NK-92 (cell line): ENCODE data around the gene RAB36.

ENCODE experiments used
- DNase-seq: peaks from one replicate; lab custom pipeline; 2025; ENCODE audit not compliant: unreplicated experiment; lab: John Stamatoyannopoulos, UW

The RAB36 gene

DNA sequence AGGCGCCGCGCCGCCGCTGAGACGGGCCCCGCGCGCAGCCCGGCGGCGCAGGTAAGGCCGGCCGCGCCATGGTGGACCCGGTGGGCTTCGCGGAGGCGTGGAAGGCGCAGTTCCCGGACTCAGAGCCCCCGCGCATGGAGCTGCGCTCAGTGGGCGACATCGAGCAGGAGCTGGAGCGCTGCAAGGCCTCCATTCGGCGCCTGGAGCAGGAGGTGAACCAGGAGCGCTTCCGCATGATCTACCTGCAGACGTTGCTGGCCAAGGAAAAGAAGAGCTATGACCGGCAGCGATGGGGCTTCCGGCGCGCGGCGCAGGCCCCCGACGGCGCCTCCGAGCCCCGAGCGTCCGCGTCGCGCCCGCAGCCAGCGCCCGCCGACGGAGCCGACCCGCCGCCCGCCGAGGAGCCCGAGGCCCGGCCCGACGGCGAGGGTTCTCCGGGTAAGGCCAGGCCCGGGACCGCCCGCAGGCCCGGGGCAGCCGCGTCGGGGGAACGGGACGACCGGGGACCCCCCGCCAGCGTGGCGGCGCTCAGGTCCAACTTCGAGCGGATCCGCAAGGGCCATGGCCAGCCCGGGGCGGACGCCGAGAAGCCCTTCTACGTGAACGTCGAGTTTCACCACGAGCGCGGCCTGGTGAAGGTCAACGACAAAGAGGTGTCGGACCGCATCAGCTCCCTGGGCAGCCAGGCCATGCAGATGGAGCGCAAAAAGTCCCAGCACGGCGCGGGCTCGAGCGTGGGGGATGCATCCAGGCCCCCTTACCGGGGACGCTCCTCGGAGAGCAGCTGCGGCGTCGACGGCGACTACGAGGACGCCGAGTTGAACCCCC lies 35.8 kb downstream of the RAB36 start:
- no peak for DNase-seq

DNA sequence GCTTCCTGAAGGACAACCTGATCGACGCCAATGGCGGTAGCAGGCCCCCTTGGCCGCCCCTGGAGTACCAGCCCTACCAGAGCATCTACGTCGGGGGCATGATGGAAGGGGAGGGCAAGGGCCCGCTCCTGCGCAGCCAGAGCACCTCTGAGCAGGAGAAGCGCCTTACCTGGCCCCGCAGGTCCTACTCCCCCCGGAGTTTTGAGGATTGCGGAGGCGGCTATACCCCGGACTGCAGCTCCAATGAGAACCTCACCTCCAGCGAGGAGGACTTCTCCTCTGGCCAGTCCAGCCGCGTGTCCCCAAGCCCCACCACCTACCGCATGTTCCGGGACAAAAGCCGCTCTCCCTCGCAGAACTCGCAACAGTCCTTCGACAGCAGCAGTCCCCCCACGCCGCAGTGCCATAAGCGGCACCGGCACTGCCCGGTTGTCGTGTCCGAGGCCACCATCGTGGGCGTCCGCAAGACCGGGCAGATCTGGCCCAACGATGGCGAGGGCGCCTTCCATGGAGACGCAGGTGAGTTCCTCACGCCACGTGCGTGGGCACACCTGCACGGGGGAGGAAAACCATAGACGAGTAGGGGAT lies 36.5 kb downstream of the RAB36 start:
- no peak for DNase-seq

DNA sequence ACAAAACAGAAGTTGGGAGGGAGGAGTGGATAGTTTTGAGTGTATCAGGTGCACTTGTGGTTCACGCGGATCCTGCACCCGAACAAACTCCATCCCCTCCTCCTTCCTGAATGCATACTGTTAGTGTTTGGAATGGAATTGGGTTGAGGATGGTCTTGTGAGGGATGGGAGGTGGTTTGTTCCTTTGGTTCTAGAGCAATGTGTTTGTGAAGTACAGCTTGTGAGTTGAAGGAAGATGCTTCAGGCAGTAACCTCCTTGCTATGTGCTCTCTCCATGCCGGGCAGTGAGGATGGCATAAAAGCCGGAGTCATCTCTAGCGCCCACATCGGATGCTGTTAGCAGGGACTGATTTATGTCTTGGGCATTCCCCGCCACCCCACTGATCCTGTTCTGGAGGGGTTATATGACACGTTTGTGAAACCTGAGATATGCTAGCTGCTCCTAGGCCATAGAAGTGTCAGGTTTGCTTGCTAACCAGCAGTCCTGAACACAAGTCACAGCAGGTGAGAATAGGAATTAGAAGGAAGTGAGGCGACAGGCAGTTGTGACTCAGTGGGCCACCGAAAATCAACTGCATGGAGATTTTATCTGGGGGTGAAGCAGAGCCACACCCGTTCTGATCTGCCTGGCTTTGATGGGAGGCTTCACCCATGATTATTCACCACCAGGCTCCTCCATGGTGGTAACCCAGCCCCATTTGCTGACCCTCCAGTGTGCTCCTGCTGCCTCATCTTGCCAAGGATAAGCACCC lies 37.2 kb downstream of the RAB36 start:
- no peak for DNase-seq

- no peak for DNase-seq
These were observed 37.9 kb downstream of the RAB36 start for GRCh38 chr22:23183061-23183698.

DNA sequence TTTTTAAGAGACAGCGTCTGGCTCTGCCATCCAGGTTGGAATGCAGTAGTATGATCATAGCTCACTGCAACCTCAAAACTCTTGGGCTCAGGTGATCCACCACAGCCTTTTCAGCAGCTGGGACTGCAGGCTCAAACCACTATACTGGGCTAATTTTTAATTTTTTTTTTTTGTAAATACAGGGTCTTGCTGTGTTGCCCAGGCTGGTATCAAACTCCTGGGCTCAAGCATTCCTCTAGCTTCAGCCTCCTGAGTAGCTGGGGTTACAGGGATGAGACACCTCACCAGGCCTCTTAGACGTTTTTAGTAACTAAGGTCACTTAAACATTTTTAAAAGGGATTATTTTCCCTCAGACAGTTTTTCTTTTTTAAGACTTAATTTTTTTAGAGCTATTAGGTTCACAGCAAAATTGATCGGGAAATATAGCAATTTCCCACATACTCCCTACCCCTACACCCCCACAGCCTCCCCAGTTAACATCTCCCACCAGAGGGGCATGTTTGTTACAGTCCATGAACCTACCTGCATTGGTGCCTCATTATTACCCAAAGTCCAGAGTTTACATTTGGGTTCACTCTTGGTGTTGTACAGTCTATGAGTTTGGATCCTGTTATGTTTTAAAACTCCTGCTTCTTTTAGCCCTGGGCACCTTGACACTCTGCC lies 39.0 kb downstream of the RAB36 start:
- DNase-seq, result no peak

DNA sequence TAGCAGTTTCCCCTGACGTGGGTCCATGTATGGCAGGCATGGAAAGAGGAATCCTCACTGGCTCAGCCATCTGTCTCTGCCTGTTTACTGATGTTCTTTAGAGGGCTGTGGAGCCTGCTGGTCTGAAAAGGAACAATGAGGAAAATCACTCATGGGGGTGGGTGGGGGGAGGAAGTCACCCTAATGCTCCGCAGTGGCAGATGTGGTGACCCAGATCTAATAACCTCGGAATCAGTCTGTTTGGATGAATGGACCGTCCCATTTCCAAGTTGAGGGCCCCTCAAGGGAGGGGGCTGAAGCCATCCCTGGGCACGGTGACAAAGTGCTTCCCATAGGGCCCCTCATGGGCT lies 39.5 kb downstream of the RAB36 start:
- DNase-seq, result no peak

DNA sequence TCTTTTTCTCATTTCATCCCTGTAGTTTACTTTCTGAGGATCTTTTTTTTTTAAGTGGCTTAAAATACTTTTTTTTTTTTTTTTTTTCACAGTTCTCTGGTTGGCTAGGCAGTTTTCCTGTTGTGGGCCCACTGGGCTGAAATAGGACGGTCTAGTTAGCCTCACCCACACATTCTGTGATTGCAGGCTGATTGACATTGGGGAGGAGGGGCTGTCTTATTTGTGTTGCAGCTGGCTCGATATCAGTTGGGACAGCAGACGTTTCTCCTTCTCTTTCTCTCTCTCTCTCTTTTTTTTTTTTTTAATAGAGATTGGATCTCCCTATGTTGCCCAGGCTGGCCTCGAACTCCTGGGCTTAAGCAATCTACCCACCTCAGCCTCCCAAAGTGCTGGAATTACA lies 41.9 kb downstream of the RAB36 start:
- DNase-seq, result no peak

GRCh38 chr22:23187871-23188700 lies 42.8 kb downstream of the RAB36 start:
- DNase-seq, result no peak

GRCh38 chr22:23190526-23190925 lies 45.2 kb downstream of the RAB36 start:
- DNase-seq, result no peak

DNA sequence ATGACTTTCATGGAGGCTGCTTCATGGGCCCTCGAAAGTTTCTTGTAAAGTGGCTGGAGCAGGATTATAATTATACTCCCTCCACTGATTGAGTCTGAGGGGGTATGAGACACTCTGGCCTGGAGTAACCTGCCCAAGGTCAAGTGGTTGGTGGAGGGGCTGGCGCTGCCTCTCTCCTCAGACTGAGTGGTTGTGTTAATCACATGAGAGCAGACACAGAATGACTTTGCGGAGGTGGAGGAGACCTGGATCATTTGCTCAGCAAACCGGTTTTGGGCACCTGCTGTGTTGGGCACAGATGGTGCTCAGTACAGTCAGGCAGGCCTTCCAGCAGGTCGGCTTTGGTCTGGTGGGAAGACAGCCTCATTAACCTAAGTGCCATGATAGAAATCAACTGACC lies 46.9 kb downstream of the RAB36 start:
- DNase-seq, result no peak

- DNase-seq, result no peak
These were observed 47.3 kb downstream of the RAB36 start for GRCh38 chr22:23192558-23192957.

DNA sequence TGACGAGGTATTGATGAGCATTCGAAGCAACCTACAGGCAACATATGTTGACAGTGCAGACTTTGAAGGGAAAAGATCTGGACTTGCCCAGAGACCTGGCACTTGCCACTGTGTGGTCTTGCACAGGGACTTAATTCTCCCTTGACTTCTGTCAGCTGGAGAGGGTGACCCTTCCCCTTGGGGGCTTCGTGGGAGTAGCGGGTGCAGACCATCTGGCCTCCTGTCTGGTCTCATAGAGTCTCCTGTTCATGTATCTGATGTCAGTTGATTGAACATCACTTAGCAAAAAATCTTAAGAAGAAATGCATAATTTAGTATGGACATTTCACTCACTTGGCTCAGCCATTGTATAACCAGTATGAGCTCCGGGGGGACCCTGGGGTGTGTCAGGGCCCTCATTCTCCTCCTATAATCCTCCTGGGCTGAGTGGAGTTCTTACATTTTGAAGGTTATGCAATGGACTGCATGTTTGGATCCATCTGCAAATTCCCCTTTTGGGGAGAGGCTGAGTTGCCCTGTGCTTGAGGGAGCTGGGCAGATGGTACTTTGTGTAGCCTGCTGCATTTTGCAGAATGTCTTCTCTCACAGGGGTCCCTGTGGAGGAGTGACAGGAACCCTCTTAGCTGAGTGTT lies 48.0 kb downstream of the RAB36 start:
- no peak for DNase-seq

GRCh38 chr22:23193882-23194281 lies 48.6 kb downstream of the RAB36 start:
- no peak for DNase-seq

DNA sequence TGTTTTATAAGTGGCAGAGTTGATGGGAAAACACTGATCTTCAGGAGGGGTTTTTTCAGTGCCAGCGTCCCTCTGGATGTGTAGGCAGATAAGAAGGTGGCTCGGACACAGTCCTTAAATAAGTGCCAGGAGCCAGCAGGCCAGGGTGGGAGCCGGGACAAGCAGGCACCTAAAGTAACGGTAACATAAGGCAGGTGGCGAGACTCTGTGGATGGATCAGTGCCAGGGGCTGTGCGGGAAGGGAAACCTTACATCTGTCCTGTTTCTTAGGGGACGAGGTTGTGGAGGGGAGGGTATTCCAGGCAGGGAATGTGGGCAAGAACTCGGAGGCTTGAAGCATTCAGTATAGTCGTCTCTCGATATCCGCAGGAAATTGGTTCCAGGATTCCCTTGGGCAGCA lies 50.9 kb downstream of the RAB36 start:
- no peak for DNase-seq

GRCh38 chr22:23197836-23198235 lies 52.6 kb downstream of the RAB36 start:
- no peak for DNase-seq

- DNase-seq, result no peak
These were observed 53.9 kb downstream of the RAB36 start for GRCh38 chr22:23199159-23199558.

GRCh38 chr22:23200898-23201297 lies 55.6 kb downstream of the RAB36 start:
- DNase-seq, result no peak

DNA sequence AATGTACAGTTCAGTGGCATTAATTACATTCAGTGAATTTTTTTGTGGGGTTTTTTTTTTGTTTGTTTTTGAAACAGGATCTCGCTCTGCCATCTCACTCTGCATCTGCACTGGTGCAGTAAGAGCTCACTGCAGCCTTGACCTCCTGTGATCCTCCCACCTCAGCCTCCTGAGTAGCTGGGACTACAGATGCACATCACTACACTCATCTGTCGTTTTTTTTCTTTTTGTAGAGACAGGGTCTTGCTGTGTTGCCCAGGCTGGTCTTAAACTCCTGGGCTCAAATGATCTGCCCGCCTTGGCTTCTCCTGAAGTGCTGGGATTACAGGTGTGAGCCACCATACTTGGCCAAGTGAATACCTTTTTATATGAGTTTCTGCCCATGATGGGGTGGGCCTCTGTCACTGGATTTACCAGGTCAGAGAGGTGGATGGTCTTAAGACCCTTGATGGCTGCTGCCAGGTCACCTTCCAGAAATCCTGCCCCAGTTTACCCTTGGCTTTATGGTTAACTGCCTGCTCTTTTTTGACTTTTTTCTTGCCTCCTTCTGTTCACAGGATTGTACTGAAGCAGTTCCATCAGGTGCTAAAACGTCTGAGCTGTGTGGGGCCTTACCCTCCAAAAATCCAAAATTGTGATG lies 57.7 kb downstream of the RAB36 start:
- DNase-seq, result no peak

GRCh38 chr22:23203452-23204124 lies 58.3 kb downstream of the RAB36 start:
- DNase-seq, result no peak
